ENCODE measurements around the gene TGFBI.

Gene TGFBI

GRCh38 chr5:135993880-135994636, 34.7 kb upstream of the TGFBI start:
- H3K4me3 ChIP-seq (ENCODE audit: low read length): no peak overlapping the region
- peak; percentile 55 for DNase-seq (ENCODE audit: low read depth)
- no peak for TF ChIP-seq CTCF (IDR thresholded peaks at IDR 0.05; ENCODE audit: insufficient read depth, low read depth, low read length, missing control alignments)

- H3K4me3 ChIP-seq (ENCODE audit: low read length): no peak overlapping the region
- no peak for TF ChIP-seq CTCF (IDR thresholded peaks at IDR 0.05; ENCODE audit: insufficient read depth, low read depth, low read length, missing control alignments)
- no peak for DNase-seq (ENCODE audit: low read depth)
Observed at GRCh38 chr5:135995976-135996375, 32.8 kb upstream of the TGFBI start.

GRCh38 chr5:135996611-135997010, 32.2 kb upstream of the TGFBI start:
- H3K4me3 ChIP-seq (ENCODE audit: low read length): no peak overlapping the region
- TF ChIP-seq CTCF (IDR thresholded peaks at IDR 0.05; ENCODE audit: insufficient read depth, low read depth, low read length, missing control alignments): no peak

GRCh38 chr5:135997673-135998335, 31.0 kb upstream of the TGFBI start:
- TF ChIP-seq CTCF (IDR thresholded peaks at IDR 0.05; ENCODE audit: insufficient read depth, low read depth, low read length, missing control alignments): no peak
- no peak for DNase-seq (ENCODE audit: low read depth)
- no peak overlapping the region for H3K4me3 ChIP-seq (ENCODE audit: low read length)

More at GRCh38 chr5:135996611-135997010, 32.2 kb upstream of the TGFBI start:
- DNase-seq (ENCODE audit: low read depth): peak; percentile 22

GRCh38 chr5:135998889-135999288, 29.9 kb upstream of the TGFBI start:
- H3K4me3 ChIP-seq (ENCODE audit: low read length): no peak overlapping the region
- TF ChIP-seq CTCF (IDR thresholded peaks at IDR 0.05; ENCODE audit: insufficient read depth, low read depth, low read length, missing control alignments): no peak
- DNase-seq (ENCODE audit: low read depth): no peak

- no peak overlapping the region for H3K4me3 ChIP-seq (ENCODE audit: low read length)
- no peak for TF ChIP-seq CTCF (IDR thresholded peaks at IDR 0.05; ENCODE audit: insufficient read depth, low read depth, low read length, missing control alignments)
- no peak for DNase-seq (ENCODE audit: low read depth)
Observed at GRCh38 chr5:135999406-136000139, 29.2 kb upstream of the TGFBI start.
